ENCODE results near the gene TPST1.
"Not testable (repeated sequence)": the region's sequence is repeated elsewhere in the genome, so short reads cannot be mapped to it uniquely, and the experiment has no call there.

The TPST1 gene

DNA sequence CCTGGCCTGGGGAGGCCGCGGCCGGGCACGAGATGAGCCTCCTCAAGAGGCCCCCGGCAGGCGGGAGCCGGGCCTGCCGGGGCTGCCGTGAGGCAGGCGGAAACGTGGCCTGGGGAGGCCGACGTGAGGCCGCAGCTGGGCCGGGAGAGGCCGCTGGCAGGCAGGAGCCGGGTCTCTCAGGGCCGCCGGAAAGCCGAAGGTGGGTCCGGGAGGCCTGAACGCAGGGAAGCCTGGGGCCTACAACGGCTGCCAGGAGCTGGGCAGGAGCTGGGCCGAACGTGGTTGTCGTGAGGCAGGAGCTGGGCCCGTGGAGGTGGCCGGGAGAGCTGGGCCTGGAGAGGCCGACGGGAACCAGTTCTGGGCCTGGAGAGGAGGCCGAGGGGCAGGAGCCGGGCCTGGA, 171.9 kb downstream of the TPST1 start:
- TF ChIP-seq CTCF (IDR thresholded peaks at IDR 0.05; ENCODE audit: insufficient read depth, low read depth, low read length, missing control alignments), result no peak
- no peak for DNase-seq (ENCODE audit: low read depth)
- H3K4me3 ChIP-seq (ENCODE audit: low read length), result no peak overlapping the region

DNA sequence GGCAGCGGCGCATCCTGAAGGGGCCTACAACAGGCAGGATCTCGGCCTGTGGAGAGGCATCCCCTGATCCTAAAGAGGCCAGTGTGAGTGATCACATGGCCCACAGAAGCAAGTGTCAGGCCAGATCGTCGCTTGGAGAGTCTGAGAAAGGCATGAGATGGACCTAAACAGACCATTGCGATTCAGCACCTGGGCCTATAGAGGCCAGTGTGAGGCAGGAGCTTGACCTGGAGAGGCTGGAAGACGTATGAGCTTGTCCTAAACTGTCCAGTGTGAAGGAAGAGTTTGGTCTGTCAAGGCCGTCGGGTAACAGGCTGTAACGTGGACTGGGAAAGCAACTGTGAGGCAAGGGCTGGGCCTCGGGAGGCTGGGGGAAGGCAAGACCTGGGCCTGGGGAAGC, 172.6 kb downstream of the TPST1 start:
- H3K4me3 ChIP-seq (ENCODE audit: low read length), result no peak overlapping the region
- no peak for DNase-seq (ENCODE audit: low read depth)
- TF ChIP-seq CTCF (IDR thresholded peaks at IDR 0.05; ENCODE audit: insufficient read depth, low read depth, low read length, missing control alignments), result no peak

GRCh38 chr7:66379542-66380160, 174.5 kb downstream of the TPST1 start:
- DNase-seq (ENCODE audit: low read depth), result peak; percentile 73
- TF ChIP-seq CTCF (IDR thresholded peaks at IDR 0.05; ENCODE audit: insufficient read depth, low read depth, low read length, missing control alignments), result no peak

DNA sequence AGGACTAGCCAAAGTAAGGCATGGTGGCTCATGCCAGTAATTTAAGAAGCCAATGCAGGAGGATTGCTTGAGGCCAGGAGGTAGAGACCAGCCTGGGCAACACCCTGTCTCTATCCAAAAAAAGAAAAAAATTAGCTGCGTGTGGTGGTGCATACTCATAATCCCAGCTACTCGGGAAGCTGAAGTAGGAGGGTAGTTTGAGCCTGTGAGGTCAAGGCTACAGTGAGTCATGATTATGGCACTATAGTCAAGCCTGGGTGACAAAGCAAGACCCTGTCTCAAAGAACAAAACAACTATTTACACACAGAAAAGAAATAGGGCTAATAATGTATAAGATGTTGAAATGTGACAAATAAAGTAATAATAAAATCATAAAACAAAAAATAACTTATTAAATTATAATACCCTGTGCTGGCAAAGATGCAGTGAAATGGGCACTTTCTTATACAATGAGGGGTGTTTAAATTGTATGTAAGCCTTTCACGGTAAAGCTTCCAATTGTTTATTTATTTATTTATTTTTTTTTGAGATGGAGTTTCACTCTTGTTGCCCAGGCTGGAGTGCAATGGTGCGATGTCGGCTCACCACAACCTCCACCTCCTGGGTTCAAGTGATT, 175.2 kb downstream of the TPST1 start:
- no peak overlapping the region for H3K4me3 ChIP-seq (ENCODE audit: low read length)
- no peak for TF ChIP-seq CTCF (IDR thresholded peaks at IDR 0.05; ENCODE audit: insufficient read depth, low read depth, low read length, missing control alignments)
- DNase-seq (ENCODE audit: low read depth), result peak; percentile 71

More at GRCh38 chr7:66379542-66380160, 174.5 kb downstream of the TPST1 start:
- H3K4me3 ChIP-seq (ENCODE audit: low read length), result no peak overlapping the region

GRCh38 chr7:66382182-66382923, 177.2 kb downstream of the TPST1 start:
- H3K4me3 ChIP-seq (ENCODE audit: low read length); DNase-seq (ENCODE audit: low read depth): not testable (repeated sequence)

DNA sequence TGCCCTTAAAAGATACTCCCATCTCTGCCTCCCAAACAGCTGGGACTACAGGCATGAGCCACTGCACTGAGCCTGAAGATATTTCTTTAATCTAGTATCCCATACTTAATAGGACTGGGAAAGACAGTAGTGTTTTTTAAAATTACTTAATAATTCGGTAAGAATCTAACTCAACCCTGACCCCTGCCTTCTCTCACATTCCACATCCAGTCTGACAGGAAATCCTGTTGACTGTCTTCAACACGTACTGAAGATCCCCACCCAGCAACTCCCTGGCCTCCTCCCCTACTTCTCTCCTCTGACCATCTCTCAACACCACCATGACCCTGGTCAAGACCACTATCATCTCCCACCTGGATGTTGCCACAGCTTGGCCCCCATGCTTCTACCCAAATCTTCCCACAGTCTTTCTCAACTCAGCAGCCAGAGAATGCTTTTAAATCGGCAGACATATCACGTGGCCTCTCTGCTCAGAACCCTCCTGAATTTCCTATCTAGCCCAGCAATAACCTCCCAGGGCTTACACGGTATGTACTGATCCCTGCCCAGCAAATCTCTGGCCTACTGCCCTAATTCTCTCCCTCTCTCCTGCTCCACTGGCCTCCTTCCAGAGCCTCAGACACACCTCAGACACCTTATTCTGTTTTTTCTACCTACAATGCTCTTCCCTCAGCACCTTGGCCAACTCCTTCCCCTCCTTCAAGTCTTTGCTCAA, 180.2 kb downstream of the TPST1 start:
- DNase-seq (ENCODE audit: low read depth), result peak; percentile 37
- not testable (repeated sequence) for H3K4me3 ChIP-seq (ENCODE audit: low read length)

DNA sequence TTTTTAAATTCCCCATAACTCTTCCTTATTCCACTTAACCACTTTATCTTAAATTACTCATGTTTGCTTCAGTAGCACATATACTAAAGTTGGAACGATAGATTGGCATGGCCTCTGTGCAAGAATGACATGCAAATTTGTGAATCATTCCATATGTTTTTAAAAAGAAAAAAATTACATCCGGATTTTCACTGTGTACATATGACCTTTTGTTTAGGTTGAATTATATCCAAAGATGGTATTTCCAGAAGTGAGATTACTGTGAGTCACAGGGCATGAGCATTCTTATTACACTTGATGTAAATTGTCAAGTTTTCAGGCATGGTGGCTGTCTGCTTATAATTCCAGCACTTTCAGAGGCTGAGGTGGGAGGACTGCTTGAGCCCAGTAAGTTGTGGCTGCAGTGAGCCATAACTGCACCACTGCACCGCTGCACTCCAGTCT, 190.0 kb downstream of the TPST1 start:
- not testable (repeated sequence) for H3K4me3 ChIP-seq (ENCODE audit: low read length)
- DNase-seq (ENCODE audit: low read depth), result peak; percentile 72

DNA sequence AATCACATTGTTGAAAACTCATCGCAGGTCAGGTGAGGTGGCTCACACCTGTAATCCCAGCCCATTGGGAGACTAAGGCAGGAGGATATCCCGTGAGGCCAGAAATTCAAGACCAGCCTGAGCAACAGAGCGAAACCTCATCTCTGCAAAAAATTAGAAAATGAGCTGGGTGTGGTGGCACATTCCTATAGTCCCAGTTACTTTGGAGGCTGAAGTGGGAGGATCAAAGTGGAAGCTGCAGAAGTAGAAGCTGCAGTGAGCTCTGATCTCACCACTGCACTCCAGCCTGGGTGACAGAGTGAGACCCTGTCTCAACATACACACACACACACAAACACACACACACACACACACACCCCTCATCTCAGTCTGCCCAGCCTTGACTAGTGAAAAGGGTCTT, 190.9 kb downstream of the TPST1 start:
- H3K4me3 ChIP-seq (ENCODE audit: low read length); DNase-seq (ENCODE audit: low read depth): not testable (repeated sequence)

DNA sequence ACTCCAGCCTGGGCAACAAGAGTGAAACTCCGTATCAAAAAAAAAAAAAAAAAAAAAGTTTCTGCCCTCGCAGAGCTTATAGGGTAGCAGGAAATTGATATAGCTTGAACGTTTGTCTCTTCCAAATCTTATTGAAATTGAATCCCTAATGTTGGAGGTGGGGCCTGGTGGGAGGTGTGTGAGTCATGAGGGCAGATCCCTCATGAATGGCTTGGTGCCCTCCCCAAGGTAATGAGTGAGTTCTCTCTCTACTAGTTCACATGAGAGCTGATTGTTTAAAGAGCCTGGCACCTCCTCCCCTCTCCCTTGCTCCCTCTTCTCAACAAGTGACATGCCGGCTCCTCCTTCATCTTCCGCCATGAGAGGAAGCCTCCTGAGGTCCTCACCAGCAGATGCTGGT, 193.7 kb downstream of the TPST1 start:
- not testable (repeated sequence) for H3K4me3 ChIP-seq (ENCODE audit: low read length)
- DNase-seq (ENCODE audit: low read depth), result peak; percentile 11

All from epithelial cell of esophagus (primary cell).